OCI-LY7 (cell line): ENCODE measurements around the gene DLX2. TPM values are rescaled to one million over a fixed set of nuclear protein-coding genes. Genes with fewer than 3 reads are reported as not detected.
"Not testable (repeated sequence)": the region's sequence is repeated elsewhere in the genome, so short reads cannot be mapped to it uniquely, and the experiment has no call there.

ENCODE experiments used
- BruUV-seq: library from RNA; stranded (reverse); fragments of 400-500 nt; replicated peaks from 2 replicates; lab custom pipeline; 2021; lab: Mats Ljungman, UMichigan
- CTCF ChIA-PET: fragments of 300-600 bp; sonication (Branson Sonifier 250); formaldehyde crosslinking; loops from one replicate; lab custom pipeline; 2022; ENCODE audit warnings: antibody characterized with exemption; ENCODE audit not compliant: unreplicated experiment; lab: Charles Lee
- POLR2A ChIA-PET: fragments of 300-600 bp; sonication (Branson Sonifier 250); formaldehyde crosslinking; loops from one replicate; lab custom pipeline; 2022; ENCODE audit warnings: antibody characterized with exemption; lab: Charles Lee
- DNase-seq: peaks from one replicate; pipeline ENCODE4 v3.0.0-alpha.2; 2015; ENCODE audit warnings: low spot score
- H2AFZ ChIP-seq: fragments of 200-600 bp; sonication (generic), shearing (Covaris generic); 2 replicates; pipeline ENCODE4 v1.6.1; 2014; ENCODE audit warnings: mild to moderate bottlenecking, antibody characterized with exemption, low read length, moderate library complexity
- H3K27ac ChIP-seq: fragments of 200-600 bp; sonication (generic); 2 replicates; pipeline ENCODE4 v1.5.1; 2014; ENCODE audit warnings: mixed run types, low read depth, mild to moderate bottlenecking, moderate library complexity, low read length, inconsistent platforms; ENCODE audit not compliant: poor library complexity, severe bottlenecking
- H3K36me3 ChIP-seq: fragments of 200-600 bp; sonication (generic); 2 replicates; pipeline ENCODE4 v1.6.1; 2014; ENCODE audit warnings: mild to moderate bottlenecking, antibody characterized with exemption, low read length, moderate library complexity, mixed read lengths; ENCODE audit not compliant: insufficient read depth
- H3K4me1 ChIP-seq: fragments of 200-600 bp; sonication (generic); 2 replicates; pipeline ENCODE4 v1.5.1; 2014; ENCODE audit warnings: mild to moderate bottlenecking, low read length; ENCODE audit not compliant: insufficient read depth, poor library complexity, severe bottlenecking
- H3K4me2 ChIP-seq: fragments of 200-600 bp; sonication (generic); 2 replicates; pipeline ENCODE4 v1.6.1; 2014; ENCODE audit warnings: mild to moderate bottlenecking, low read length
- H3K4me3 ChIP-seq: fragments of 200-600 bp; sonication (generic); 2 replicates; pipeline ENCODE4 v1.5.1; 2014; ENCODE audit warnings: mild to moderate bottlenecking, low read depth, low read length; ENCODE audit not compliant: poor library complexity, severe bottlenecking
- H3K79me2 ChIP-seq: fragments of 200-600 bp; sonication (generic); 2 replicates; pipeline ENCODE4 v1.6.1; 2016; ENCODE audit warnings: low read depth, mild to moderate bottlenecking, low read length, moderate library complexity, mixed read lengths; ENCODE audit not compliant: insufficient read depth
- H3K9me2 ChIP-seq: fragments of 200-600 bp; sonication (generic); 2 replicates; pipeline ENCODE4 v1.6.1; 2016; ENCODE audit warnings: mild to moderate bottlenecking, low read length, mixed read lengths; ENCODE audit not compliant: insufficient read depth
- H3K9me3 ChIP-seq: fragments of 200-600 bp; sonication (generic); 2 replicates; pipeline ENCODE4 v1.6.1; 2014; ENCODE audit warnings: mild to moderate bottlenecking, mixed run types, low read length, mixed read lengths
- H4K20me1 ChIP-seq: fragments of 200-600 bp; sonication (generic); 2 replicates; pipeline ENCODE4 v1.6.1; 2014; ENCODE audit warnings: mild to moderate bottlenecking, antibody characterized with exemption, low read length, moderate library complexity, mixed read lengths; ENCODE audit not compliant: insufficient read depth
- CTCF ChIP-seq: fragments of 200-600 bp; sonication (generic); conservative IDR thresholded peaks from 2 replicates; pipeline ENCODE4 v1.5.1; 2014; ENCODE audit warnings: mild to moderate bottlenecking, antibody characterized with exemption, low read length, moderate library complexity, mixed read lengths
- EZH2phosphoT487 ChIP-seq: fragments of 200-600 bp; sonication (generic); IDR thresholded peaks from 2 replicates; pipeline ENCODE4 v1.6.1; 2018; ENCODE audit warnings: low read depth, borderline replicate concordance, mild to moderate bottlenecking, mixed run types, antibody characterized with exemption, low read length, moderate library complexity, mixed read lengths
- intact Hi-C: fragments of 100-400 bp; cut with micrococcal nuclease; formaldehyde crosslinking; loops from one replicate; pipeline ENCODE4 v1.10.0; 2022; ENCODE audit not compliant: unreplicated experiment
- total RNA-seq, 2 experiments: library from RNA; depleted of rRNA in 1 of 2; stranded (reverse); fragments of >200 nt in 1 of 2; shearing (Covaris generic) in 1 of 2; gene quantifications; 2 replicates each; pipeline ENCODE4 v1.2.3, GENCODE V29; 2014 to 2022

DLX2 gene
- total RNA-seq, 2 experiments from 2014 or later: 0.22 TPM; not detected in 1

DNA sequence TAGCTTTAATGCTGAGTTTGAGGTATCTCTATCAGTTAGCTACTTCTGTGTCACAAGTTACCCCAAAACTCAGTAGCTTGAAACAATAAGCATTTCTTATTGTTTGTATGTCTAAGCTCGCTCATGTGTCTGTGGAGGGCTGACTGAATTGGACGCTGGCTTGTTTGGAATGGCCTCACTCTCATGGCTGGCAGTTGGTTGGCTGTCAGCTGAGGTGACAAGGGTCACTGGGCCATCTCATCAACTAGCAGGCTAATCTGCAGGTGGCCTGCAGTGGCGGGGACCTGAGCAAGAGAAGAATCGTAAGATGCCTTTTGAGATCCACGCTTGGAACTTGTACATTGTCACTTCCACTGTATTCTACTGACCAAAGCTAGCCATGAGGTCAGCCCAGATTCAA, 13.4 kb upstream of the DLX2 start:
- ChIA-PET CTCF (no interaction called here), POLR2A (interaction anchor here (0.6 to 1.1 kb wide), 5 partner anchors 11 to 475 kb away, joined by 3 read pairs; no protein-coding TSS in a partner anchor)
- H3K36me3 ChIP-seq: no peaks in the 10 kb centered on the region
- no peaks in the 10 kb centered on the region for H3K9me3 ChIP-seq
- H3K9me2 ChIP-seq: no peaks in the 10 kb centered on the region
- no peak overlapping the region for H2AFZ ChIP-seq
- DNase-seq: no peak
- no peaks in the 10 kb centered on the region for H3K79me2 ChIP-seq
- no peak overlapping the region for H3K27ac ChIP-seq
- no TSS peak for BruUV-seq
- intact Hi-C loops: no loop called here
- no peak overlapping the region for H3K4me2 ChIP-seq
- no peak overlapping the region for H3K4me3 ChIP-seq
- TF ChIP-seq CTCF (no peak), EZH2phosphoT487 (no peak)
- H3K4me1 ChIP-seq: no peaks in the 10 kb centered on the region
- no peaks in the 10 kb centered on the region for H4K20me1 ChIP-seq

DNA sequence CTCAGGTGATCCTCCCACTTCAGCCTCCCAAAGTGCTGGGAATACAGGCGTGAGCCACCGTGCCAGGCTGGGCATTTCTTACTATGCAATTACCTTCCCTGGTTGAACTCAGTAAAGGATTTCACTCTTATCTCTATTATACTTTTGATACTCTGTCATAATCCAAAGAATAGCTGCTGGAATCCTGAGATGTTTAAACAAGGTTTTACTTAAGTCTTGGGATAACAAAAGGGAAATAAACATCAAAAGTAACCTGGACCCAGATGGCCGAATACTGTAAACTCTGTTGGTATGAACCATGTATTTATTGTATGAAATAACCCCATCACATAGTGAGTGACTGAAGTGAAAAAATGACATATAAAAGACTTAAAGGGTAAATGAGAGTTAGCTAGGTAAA, 11.9 kb upstream of the DLX2 start:
- Histone ChIP-seq H3K9me2 (no peaks in the 10 kb centered on the region), H3K27ac (no peak overlapping the region), H3K4me2 (no peak overlapping the region), H3K36me3 (no peaks in the 10 kb centered on the region), H3K4me3 (no peak overlapping the region), H4K20me1 (no peaks in the 10 kb centered on the region), H3K79me2 (no peaks in the 10 kb centered on the region), H3K4me1 (no peaks in the 10 kb centered on the region), H3K9me3 (no peaks in the 10 kb centered on the region), H2AFZ (no peak overlapping the region)
- intact Hi-C loops: no loop called here
- TF ChIP-seq EZH2phosphoT487 (no peak), CTCF (no peak)
- no TSS peak for BruUV-seq
- ChIA-PET CTCF (interaction anchor here (1.0 kb wide), 1 partner anchor 13 kb away, joined by 3 read pairs; no protein-coding TSS in a partner anchor), POLR2A (interaction anchor here (0.5 kb wide), 1 partner anchor 15 kb away, joined by 3 read pairs; no protein-coding TSS in a partner anchor)
- no peak for DNase-seq

GRCh38 chr2:172114176-172114575, 11.5 kb upstream of the DLX2 start:
- H4K20me1 ChIP-seq, intact Hi-C loops, H3K4me1 ChIP-seq: not testable (repeated sequence)

More at GRCh38 chr2:172114176-172114575, 11.5 kb upstream of the DLX2 start:
- DNase-seq, H3K9me2 ChIP-seq, H3K36me3 ChIP-seq, H3K4me3 ChIP-seq, H3K4me2 ChIP-seq, H3K79me2 ChIP-seq, H3K27ac ChIP-seq, H3K9me3 ChIP-seq, H2AFZ ChIP-seq, POLR2A ChIA-PET, BruUV-seq: not testable (repeated sequence)
- CTCF ChIA-PET: interaction anchor here (1.0 kb wide), 2 partner anchors 13 to 540 kb away, joined by 3 to 5 read pairs; no protein-coding TSS in a partner anchor
